HS-27A (cell line): ENCODE results near the gene VAT1.
"Not testable (repeated sequence)": the region's sequence is repeated elsewhere in the genome, so short reads cannot be mapped to it uniquely, and the experiment has no call there.

Experiments
- DNase-seq: peaks from one replicate; pipeline ENCODE4 v3.0.0-alpha.2; 2012; ENCODE audit warnings: low read depth, missing footprints

Gene VAT1

DNA sequence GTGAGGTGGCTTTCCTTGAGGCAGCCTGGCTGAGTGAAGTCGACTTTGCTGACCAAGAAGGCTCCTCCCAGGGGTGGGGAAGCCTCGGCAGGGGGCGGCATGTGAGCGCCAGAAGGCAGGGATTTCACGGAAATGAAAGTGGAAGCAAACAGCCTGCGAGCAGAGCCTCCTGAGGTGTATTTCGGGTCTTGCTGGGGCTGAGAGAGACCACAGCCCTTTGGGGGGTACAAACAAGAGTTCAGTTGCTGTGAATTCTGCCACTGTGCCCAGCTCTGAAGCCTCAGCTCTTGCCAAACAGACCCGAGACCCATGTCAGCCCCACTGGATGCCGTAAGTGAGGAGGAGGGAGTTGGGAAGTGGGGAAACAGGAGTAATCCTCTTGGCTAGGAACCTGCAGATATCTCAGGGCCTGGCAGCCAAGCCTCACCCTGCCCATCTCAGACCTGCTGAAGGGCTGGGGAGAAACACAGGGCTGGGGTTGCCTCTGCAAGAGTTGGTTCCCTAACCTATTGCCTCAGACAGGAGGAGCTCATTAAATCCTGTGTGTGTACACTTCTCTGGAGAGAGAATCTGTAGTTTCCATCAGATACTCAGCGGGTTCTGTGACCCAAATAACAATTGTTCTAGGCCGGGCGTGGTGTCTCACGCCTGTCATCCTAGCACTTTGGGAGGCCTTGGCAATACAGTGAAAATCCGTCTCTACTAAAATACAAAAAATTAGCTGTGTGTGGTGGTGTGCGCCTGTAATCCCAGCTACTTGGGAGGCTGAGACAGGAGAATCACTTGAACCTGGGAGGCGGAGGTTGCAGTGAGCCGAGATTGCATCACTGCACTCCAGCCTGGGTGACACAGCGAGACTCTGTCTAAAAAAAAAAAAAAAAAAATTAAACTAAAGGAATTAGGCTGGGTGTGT is 15.3 kb downstream of the VAT1 start, which contains the start of gene IFI35:
IFI35 (plus strand) TSS at position 146 of the 913 bp plus-strand sequence; CDS start at position 310, 164 bp downstream.
- no peak for DNase-seq

DNA sequence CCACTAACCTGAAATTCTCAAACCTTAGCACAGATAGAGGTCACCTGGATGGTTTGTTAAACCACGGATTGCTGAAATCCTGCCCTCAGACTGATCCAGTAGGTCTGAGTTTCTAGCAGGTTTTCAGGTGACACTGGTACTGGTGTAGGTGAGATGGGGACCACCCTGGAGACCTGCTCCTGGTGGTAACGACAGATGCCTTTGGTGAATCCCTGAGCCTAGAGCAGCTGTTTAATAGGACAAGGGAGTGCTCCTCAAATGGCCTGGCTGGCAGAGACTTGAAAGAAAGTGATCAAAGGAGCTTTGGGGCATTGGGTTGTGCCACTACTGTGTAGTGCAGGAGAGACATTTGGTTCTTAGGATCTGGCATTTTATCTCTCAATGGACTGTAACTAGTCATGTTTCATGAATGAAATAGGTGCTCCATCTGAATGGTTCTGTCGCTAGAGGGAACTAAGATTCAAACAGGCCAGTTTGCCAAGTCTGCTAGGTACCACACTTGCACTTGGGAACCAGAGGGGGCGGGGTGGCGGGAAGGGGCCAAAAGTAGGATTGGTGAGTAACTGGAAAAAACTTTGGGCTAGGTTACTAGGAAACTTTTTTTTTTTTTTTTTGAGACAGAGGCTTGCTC is 18.5 kb downstream of the VAT1 start:
- no peak for DNase-seq

DNA sequence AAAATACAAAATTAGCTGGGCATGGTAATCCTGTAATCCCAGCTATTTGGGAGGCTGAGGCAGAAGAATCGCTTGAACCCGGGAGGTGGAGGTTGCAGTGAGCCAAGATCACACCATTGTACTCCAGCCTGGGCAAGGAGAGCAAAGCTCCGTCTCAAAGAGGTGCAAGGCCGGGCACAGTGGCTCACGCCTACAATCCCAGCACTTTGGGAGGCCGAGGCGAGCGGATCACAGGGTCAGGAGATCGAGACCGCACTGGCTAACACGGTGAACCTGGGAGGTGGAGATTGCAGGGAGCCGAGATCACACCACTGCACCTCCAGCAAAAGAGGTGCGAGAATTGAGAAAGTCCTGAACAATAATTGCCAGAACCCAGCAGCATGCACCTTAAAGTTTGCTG is 21.3 kb downstream of the VAT1 start:
- not testable (repeated sequence) for DNase-seq

DNA sequence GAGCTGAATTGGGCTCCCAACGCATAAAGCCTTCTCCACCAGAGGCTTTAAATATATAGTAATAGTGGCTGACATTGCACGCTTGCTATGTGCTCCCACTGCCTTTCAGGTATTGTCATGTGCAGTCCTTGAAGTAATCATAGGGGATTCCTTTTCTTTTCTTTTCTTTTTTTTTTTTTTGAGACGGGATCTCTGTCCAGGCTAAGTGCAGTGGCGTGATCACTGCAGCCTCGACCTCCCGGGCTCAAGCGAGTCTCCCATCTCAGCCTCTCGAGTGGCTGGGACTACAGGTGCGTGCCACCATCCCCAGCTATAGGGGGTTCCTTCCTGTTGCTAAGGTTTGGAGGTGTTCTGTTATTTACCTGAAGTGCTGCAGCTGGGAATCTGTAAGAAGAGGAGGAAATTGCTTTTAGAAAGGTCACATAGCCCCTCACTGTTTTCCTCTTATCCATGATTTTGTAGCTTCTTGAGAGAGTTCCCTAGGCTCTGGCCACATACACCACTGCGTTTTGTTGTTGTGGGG is 23.1 kb downstream of the VAT1 start:
- no peak for DNase-seq

DNA sequence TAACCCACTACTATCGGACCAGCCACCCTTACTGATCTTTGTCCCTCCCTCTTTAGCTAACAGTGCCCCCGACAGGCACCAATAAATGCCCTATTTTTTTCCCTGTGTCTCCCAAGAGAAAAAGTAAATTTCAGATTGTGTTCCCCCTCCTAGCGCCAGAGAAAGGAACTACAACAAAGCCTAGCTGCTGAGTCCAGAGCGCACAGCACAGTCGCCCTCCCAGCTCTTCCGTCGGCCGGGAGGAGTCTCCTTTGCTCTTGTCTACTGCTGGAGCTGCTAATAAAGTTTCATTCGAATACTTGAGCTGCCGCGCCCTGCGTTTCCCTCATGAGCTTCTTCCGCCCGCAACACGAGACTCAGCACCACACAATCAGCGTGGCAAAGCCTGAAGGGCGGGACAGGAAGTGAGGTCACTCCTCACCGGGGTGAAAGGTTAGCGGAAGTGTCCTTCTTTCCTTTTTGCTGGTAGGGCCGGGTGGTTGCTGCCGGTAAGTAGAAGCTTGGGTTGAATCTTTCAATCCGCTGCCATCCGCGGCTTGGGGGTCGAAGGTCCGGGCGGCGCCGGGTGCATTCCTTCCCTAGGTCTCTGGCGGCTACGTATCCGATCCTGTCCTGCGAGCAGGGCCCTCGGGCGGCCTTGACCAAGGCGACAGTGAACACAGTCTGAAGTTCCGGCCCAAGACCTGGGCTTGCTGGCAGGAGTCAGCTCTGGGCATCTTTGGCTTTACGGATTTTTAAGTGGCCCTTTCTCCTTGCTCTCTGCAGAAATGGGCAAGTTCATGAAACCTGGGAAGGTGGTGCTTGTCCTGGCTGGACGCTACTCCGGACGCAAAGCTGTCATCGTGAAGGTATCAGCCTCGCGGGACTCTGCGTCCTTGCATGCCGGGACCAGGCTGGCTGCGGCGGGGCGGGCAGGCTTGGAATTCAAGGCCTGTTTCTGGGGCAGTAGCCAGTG is 23.9 kb downstream of the VAT1 start, which contains the start of gene RPL27:
RPL27 (plus strand) TSS at position 436 of the 955 bp plus-strand sequence; CDS start at position 768, 332 bp downstream.
- peak; percentile 89 for DNase-seq

DNA sequence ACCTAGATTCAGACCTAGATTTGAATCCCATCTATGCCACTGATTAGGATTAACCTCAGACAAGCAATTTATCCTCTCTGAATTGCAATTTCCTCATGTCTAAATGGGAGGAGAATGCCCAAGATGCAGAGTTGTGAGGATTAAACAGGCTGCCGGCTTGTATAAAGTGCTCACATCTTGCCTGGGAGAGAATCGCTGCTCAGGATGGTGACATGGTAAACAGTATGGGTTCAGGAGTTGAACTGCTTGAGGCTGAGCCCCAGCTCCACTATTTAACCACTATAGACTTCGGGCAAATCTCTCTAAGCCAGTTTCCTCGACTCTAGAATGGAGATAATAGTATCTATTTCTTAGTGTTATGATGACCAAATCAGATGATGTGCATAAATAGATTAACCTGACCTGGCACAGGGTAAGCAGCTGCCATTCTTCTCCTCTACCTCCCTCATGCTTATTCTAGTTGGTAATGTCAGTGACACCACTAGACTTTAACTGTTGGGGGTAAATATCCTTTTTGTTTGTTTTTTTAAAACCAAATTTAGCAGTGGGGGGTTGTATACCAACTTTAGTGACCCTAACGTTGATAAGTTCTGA is 24.7 kb downstream of the VAT1 start:
- DNase-seq, result no peak

DNA sequence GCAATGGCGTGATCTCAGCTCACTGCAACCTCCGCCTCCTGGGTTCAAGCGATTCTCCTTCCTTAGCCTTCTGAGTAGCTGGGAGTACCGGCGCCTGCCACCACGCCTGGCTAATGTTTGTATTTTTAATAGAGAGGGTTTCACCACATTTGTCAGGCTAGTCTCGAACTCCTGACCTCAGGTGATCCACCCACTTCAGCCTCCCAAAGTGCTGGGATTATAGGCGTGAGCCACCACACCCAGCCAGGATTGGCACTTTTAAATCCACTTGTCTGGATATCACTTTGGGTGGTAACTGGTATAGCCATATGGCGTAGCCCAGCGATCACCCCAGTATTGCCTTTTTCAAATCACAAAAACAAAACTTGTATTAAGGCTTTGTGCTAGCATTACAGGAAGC is 28.3 kb downstream of the VAT1 start:
- not testable (repeated sequence) for DNase-seq

DNA sequence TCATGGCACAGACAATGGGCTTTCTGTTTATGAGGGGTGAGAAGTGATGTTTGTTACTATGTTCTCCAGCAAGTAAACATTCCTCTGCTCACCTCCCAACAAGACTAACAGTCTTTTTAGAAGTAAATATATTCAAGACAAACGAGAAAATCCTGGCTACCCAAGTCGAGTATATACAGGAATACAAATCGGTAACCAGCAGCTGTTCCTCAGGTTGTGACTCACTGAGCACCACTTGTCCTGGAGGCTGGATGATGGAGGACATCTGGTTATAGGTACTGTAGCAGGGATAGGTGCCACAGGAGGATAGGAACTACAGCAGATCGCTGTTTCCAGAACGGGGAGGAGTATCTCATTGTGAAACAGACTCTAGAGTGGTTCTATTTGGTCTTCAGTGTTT is 29.3 kb downstream of the VAT1 start:
- no peak for DNase-seq

DNA sequence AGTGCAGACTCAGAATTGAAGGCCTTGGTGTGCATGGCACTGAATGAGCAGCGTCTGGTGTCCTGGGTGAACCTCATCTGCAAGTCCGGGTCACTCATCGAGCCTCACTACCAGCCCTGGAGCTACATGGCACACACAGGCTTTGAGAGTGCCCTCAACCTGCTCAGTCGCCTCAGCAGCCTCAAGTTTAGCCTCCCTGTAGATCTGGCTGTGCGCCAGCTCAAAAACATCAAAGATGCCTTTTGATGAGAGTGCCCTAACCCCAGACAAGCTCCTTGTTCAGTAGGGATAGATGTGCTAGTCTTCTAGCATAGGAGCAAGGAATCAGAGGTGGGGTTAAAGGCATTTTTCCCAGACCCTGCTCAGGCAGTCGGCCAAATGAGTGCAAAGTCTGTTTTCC is 30.7 kb downstream of the VAT1 start:
- no peak for DNase-seq

DNA sequence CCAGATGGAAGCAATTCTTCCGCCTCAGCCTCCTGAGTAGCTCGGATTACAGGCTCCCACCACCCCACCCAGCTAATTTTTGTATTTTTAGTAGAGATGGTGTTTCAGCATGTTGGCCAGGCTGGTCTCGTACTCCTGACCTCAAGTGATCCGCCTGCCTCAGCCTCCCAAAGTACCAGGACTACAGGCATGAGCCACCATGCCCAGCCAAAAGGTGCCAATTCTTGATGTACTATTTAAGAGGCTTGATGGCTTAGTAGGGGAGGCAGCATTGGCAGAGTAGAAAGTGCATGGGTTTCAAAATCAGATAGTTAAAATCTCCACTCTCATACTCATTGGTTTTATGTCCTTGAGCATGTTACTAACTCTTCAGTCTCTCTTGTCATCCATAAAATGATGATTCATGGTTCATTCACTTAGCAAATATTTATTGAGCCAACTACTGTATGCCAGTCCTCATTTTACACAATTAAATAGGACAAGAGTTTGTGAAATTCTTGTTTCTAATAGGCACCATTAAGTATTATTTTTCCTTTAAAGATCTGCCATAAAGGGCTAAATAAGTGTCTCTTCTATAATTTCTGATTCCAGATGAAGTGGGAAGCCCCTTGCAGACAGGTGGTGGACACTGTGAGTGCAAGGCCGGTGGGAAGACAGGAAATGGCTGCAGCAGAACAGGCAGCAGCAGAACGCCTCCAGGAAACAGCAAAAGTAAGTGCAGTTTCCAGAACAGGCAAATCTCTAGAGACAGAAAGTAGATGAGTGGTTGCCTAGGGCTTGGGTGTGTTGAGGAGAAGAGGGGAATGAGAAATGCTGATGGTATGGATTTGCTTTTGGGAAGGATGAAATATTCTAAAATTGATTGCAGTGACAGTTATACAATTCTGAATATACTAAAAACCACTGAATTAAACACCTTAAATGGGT is 32.2 kb downstream of the VAT1 start:
- no peak for DNase-seq

DNA sequence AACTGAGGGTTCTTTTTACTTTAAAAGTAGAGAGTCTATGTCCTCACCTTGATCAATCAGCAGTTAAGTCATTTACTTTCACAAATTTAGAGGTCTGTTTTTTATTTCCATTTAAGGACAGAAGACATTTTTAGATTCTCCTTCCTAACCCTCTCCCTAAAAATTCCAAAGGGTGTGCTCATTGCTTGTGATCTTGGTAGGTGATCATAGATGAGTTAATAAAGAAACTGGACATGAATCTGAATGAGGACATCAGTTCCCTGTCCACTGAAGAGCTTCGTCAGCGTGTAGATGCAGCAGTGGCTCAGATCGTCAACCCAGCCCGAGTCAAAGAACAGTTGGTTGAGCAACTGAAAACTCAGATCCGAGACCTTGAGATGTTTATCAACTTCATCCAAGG is 33.0 kb downstream of the VAT1 start:
- no peak for DNase-seq

DNA sequence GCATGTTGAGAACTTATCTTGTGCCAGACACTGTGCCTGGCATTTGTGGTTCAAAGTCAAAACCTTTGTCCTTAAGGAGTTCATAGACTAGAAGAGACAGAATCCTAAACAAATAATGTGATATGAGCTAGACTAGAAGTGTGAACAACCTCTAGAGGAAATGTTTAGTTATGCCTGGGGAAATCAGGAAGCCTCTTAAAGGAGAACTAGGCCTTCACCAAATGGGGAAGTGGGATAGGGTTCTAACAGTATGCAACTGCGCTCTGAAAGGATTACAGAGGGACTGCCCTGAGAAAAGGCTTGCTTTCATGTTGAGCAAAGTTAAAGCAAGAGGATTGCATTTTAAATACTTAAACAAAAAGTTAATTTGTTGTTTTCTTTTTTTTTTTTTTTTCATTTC is 37.0 kb downstream of the VAT1 start:
- DNase-seq, result no peak

DNA sequence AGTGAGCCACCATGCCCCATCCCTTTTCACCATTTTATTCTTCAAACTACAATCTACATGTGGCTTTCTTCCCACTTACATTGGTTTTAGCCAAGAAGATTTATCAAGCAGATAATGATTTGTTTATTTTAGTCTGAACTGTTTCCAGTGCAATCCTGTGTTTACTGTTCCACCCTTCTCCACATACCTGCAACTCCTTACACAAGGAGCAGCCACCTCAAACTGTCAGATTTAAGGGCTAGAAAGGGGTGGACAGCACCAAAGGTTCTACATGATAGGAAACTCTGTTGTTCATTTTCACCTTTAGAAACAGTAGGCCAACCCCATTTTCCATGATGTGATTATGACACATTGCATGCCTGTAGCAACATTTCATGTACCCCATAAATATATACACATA is 39.9 kb downstream of the VAT1 start:
- no peak for DNase-seq

DNA sequence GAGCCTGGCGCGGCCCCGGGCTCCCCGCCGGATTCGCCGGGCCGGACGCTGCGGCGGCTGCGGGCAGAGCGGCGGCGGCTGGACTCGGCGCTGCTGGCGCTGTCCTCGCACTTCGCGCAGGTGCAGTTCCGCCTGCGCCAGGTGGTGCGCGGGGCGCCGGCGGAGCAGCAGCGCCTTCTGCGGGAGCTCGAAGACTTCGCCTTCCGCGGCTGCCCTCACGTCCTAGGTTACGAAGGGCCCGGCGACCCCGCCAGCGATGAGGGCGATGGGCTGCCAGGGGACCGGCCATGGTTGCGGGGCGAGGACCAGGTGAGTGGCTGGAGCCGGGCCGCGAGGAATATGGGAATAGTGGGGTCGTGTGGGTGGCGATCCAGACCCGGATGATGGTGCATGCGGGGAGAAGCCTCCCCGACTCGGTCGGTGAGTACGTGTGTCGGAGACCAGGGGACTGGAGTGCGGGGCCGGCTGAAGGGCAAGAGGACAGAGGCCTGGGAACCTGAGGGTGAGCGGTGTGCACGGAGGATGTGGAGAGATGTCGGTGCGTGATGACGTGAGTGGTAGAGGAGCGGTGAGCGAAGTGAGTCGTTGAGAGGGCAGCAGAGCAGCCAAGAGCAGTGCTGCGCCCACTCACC is 41.3 kb downstream of the VAT1 start:
- DNase-seq, result no peak

DNA sequence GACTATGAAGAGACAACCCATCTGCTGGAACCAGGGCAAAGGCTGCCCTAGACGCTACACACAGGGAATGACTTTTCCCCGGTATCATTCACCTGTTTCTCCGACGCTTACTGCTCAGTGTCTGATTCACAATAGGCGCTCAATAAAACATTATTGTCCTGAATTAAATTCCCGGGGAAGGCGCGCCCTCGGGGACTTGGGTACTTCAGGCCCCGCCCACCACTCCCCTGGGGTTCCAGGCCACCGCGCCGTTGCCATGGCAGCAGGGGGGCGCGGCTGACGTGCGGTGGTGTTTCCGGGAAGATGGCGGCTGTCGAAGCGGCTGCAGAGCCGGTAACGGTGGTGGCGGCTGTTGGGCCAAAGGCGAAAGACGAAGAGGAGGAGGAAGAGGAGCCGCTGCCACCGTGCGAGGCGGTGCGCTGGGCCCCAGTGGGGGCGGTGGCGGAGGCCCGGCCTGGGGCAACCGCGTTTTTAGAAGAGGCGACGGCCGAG is 41.9 kb downstream of the VAT1 start, which contains the start of gene RUNDC1:
RUNDC1 (plus strand) TSS at position 292 of the 492 bp plus-strand sequence; CDS start at position 304, 12 bp downstream.
- DNase-seq, result no peak

DNA sequence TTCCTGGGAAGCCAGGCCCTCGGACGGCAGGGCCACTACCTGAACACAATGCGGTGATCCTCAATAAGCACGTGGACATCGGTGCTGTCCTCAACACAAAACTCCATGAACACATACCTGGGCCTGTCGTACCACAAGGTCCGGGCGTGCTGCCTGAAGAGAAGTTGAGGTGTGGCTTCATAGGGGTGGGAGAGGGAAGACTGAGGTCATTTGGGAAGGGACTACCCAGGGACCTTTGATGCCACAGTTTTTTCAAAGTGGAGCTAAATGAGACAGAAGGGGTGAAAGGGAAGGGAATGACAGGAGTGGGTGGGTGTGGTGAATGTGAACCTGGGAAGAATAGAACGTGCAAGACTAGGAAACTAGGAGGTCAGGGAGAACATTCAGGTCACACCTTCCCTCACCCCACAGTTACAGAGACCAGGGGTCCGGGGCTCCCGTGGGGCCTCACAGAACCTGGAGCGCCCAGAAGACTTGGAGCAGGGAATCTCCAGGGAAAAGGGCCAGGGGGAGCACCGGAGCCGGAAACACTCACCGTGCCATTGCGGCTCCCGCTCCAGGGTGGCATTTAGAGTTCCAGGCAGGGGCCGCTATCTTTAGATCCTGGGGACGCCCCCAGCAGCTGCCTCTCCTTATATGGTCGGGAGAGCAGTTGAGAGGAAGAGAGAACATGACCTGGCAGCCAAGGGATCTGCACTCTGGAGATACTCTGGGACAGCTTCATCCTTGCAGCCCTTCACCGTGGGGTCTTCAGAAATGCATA is 42.5 kb downstream of the VAT1 start, which contains the start of gene PTGES3L:
PTGES3L (minus strand) TSS at position 570 of the 763 bp plus-strand sequence; CDS start at position 543, 27 bp downstream.
- no peak for DNase-seq

DNA sequence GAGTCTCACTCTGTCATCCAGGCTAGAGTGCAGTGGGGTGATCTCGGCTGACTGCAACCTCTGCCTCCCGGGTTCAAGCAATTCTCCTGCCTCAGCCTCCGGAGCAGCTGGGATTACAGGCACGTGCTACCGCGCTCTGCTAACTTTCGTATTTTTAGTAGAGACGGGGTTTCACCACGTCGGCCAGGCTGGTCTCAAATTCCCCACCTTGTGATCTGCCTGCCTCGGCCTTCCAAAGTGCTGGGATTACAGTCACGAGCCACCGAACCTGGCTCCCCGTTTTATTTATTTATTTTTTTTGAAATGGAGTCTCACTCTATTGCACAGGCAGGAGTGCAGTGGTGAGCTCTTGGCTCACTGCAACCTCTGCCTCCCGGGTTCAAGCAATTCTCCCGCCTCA is 46.5 kb downstream of the VAT1 start:
- not testable (repeated sequence) for DNase-seq

DNA sequence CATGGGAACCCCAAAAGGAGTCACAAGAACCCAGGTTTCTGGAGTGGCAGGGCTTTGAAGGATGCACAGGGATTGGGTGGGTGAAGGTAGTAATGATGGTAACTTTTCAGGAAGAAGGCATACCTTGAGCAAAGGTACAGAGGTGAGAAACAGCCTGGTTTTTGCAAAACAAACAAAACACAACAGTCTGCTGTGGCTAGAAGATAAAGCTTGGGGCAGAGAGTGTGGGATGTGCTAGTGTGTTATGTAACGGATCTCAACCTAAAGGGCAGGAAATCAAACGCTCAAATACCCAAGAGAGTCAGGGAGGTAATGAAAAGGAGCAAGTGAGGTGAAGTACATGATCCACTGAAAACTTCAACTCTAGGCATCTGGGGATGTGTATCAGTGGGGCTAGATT is 46.9 kb downstream of the VAT1 start:
- DNase-seq, result no peak

DNA sequence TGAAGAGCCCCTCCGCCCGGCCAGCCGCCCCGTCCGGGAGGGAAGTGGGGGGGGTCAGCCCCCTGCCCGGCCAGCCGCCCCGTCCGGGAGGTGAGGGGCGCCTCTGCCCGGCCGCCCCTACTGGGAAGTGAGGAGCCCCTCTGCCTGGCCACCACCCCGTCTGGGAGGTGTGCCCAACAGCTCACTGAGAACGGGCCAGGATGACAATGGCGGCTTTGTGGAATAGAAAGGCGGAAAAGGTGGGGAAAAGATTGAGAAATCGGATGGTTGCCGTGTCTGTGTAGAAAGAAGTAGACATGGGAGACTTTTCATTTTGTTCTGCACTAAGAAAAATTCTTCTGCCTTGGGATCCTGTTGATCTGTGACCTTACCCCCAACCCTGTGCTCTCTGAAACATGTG is 48.9 kb downstream of the VAT1 start:
- DNase-seq, result not testable (repeated sequence)
